ENCODE results near the gene MICAL2.

Gene MICAL2

GRCh38 chr11:12190511-12190910 lies 80.1 kb downstream of the MICAL2 start:
- H3K9ac ChIP-seq (ENCODE audit: low read length), result peak overlapping the region; percentile 61
- H3K27ac ChIP-seq (ENCODE audit: low read length), result peak overlapping the region; percentile 93
- H3K4me2 ChIP-seq (ENCODE audit: low read length), result peak overlapping the region; percentile 88
- H4K20me1 ChIP-seq (ENCODE audit: insufficient read depth, low read length), result no peaks in the 10 kb centered on the region
- H2AFZ ChIP-seq (ENCODE audit: low read depth, low read length), result no peak overlapping the region
- no peaks in the 10 kb centered on the region for H3K79me2 ChIP-seq (ENCODE audit: low read length)
- no peak for TF ChIP-seq EZH2phosphoT487 (IDR thresholded peaks at IDR 0.05; ENCODE audit: low read depth)
- no peak for TF ChIP-seq CTCF (IDR thresholded peaks at IDR 0.05; ENCODE audit: low read depth, low read length)
- H3K4me3 ChIP-seq (ENCODE audit: low read length), result peak overlapping the region; percentile 61; the same call in 1 of the 2 replicates
- H3K4me1 ChIP-seq (ENCODE audit: low read length), result peaks cover 49% of the 10 kb centered on the region
- no peaks in the 10 kb centered on the region for H3K27me3 ChIP-seq (ENCODE audit: low read depth, low read length)
- no peaks in the 10 kb centered on the region for H3K36me3 ChIP-seq (replicated peaks; ENCODE audit: low read depth, low read length)
- H3K9me3 ChIP-seq (ENCODE audit: insufficient read depth, low read length), result no peaks in the 10 kb centered on the region

DNA sequence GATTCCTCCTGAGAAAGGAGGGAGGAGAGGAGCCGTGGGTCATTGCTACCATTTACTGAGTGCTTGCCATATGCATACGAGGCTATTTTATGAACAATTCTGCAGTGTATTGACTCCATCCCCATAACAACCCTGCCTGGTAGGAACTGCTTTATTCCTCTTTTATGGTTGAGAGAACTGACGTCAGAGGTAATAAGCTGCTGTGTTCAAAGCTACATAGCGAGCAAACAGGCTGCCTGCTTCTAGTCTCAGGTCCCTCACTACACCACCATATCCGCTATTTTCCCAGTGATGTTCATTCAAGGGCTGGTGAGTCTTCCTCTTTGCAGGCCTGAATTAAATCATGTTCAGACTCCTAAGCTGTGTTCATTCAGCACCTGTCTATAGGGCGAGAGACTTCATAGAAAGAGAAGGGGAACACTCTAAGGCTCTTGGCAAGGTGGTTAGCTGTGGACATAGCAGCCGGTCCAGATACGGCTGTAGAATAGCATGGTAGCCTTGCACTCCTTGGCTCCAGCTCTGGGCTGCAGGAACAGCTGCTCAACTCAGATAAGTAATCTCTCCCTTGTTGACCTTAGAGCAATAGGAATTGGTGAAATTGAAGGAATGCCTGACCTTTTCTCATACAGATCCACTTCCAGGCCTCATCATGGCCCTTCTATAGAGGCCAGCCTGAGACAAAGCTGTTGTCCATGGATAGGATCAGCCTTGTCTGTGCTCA lies 82.6 kb downstream of the MICAL2 start:
- no peaks in the 10 kb centered on the region for H3K79me2 ChIP-seq (ENCODE audit: low read length)
- H3K9ac ChIP-seq (ENCODE audit: low read length), result no peak overlapping the region
- peaks cover 37% of the 10 kb centered on the region for H3K4me1 ChIP-seq (ENCODE audit: low read length)
- no peaks in the 10 kb centered on the region for H4K20me1 ChIP-seq (ENCODE audit: insufficient read depth, low read length)
- H3K4me2 ChIP-seq (ENCODE audit: low read length), result no peak overlapping the region
- no peak overlapping the region for H3K4me3 ChIP-seq (ENCODE audit: low read length)
- no peak overlapping the region for H2AFZ ChIP-seq (ENCODE audit: low read depth, low read length)
- H3K27me3 ChIP-seq (ENCODE audit: low read depth, low read length), result peaks cover 4% of the 10 kb centered on the region
- no peak overlapping the region for H3K27ac ChIP-seq (ENCODE audit: low read length)
- H3K36me3 ChIP-seq (replicated peaks; ENCODE audit: low read depth, low read length), result no peaks in the 10 kb centered on the region
- no peaks in the 10 kb centered on the region for H3K9me3 ChIP-seq (ENCODE audit: insufficient read depth, low read length)
- TF ChIP-seq EZH2phosphoT487 (IDR thresholded peaks at IDR 0.05; ENCODE audit: low read depth) (no peak), CTCF (IDR thresholded peaks at IDR 0.05; ENCODE audit: low read depth, low read length) (no peak)

- H3K27ac ChIP-seq (ENCODE audit: low read length), result no peak overlapping the region
- no peaks in the 10 kb centered on the region for H4K20me1 ChIP-seq (ENCODE audit: insufficient read depth, low read length)
Measured at GRCh38 chr11:12193515-12194336, 83.3 kb downstream of the MICAL2 start.

More at GRCh38 chr11:12193515-12194336, 83.3 kb downstream of the MICAL2 start:
- H3K9me3 ChIP-seq (ENCODE audit: insufficient read depth, low read length), result no peaks in the 10 kb centered on the region
- H3K9ac ChIP-seq (ENCODE audit: low read length), result no peak overlapping the region
- no peaks in the 10 kb centered on the region for H3K36me3 ChIP-seq (replicated peaks; ENCODE audit: low read depth, low read length)
- no peaks in the 10 kb centered on the region for H3K79me2 ChIP-seq (ENCODE audit: low read length)
- peaks cover 37% of the 10 kb centered on the region for H3K4me1 ChIP-seq (ENCODE audit: low read length)
- TF ChIP-seq EZH2phosphoT487 (IDR thresholded peaks at IDR 0.05; ENCODE audit: low read depth) (no peak), CTCF (IDR thresholded peaks at IDR 0.05; ENCODE audit: low read depth, low read length) (no peak)
- H2AFZ ChIP-seq (ENCODE audit: low read depth, low read length), result no peak overlapping the region
- H3K4me2 ChIP-seq (ENCODE audit: low read length), result no peak overlapping the region
- H3K4me3 ChIP-seq (ENCODE audit: low read length), result no peak overlapping the region
- H3K27me3 ChIP-seq (ENCODE audit: low read depth, low read length), result peaks cover 8% of the 10 kb centered on the region
